GM19023 (cell line): ENCODE measurements around the gene CPA1.

Experiments
- ATAC-seq: cut with Tn5 transposase; IDR thresholded peaks from one replicate; pipeline ENCODE4 v1.9.1; 2021; ENCODE audit warnings: mild to moderate bottlenecking, moderate library complexity; ENCODE audit not compliant: unreplicated experiment

CPA1 gene

DNA sequence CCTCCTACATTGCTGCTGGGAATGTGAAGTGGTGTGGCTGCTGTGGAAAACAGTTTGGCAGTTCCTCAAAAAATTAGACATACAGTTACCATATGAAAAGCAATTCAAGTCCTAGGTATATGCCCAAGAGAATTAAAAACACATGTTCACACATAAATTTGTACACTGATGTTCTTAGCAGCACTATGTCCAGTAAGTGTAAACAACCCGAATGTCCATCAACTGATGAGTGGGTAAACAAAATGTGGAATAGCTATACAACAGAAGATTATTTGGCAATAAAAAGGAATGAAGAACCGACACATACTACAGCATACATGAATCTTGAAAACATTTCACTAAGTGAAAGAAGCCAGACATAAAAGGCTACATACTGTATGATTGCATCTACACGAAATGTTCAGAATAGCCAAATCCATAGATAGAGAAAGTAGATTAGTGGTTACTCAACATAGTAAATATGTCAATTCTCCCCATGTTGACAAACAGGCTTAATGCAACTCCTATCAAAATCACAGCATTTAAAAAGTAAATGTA is 43.3 kb downstream of the CPA1 start:
- ATAC-seq = no peak

- no peak for ATAC-seq
Measured at GRCh38 chr7:130425796-130426195, 45.5 kb downstream of the CPA1 start.

GRCh38 chr7:130426564-130426963 is 46.3 kb downstream of the CPA1 start:
- ATAC-seq = no peak

GRCh38 chr7:130429019-130429418 is 48.7 kb downstream of the CPA1 start:
- ATAC-seq = no peak

DNA sequence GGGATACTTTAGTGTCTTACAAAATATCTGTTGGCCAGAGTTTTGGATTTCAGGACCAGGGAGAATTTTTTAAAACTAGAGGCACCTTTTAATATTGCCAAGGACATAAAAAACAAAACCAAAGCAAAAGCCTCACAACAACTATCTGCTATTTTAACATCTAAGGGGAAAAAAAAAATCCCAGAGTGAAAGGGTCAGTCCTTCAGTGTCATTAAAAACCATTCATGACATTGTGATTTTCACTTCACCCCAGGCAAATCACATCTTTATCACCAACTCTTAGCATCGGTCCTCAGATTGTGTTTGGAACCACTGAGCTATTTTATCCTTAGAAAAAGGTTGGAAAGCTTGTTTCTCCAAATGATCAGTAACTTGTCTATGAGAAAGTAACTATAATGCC is 49.8 kb downstream of the CPA1 start:
- no peak for ATAC-seq

DNA sequence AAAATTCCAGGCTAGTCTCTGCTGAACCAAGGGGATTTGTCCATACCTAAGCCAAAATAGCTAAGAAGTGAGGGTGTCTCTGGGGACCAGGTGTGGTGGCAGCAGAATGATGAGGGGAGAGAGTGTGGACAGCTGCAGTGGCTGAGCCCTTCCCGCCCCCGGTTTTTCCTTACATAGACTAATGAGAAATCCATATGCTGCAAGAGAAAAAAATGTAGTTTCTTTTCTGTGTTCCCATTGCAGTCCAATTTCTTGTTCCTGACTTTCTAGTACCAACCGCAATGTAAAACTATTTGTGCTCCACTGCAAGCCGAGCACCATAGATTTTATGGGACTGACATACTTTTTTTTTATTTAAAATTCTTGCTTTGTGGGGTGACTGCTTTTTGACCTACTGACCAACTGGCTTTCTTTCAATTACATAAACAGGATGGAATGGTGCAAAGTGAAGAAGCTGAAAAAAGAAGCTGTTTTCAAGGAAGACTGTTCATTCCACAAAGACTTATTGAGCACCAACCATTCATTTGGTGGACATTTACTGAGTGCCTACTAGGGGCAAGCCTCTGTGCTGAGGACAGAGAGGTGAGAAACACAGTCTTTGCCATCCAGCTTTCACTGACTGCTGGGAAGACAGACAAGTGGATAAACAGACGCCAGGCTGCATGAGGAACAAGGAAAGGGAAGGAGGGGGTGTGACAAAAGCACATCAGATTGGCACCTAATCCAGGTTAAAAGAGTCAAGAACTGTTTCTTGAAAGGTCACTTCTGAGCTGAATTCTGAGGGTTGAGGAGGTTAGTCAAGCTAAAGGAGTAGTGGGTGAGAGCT is 50.8 kb downstream of the CPA1 start:
- no peak for ATAC-seq

DNA sequence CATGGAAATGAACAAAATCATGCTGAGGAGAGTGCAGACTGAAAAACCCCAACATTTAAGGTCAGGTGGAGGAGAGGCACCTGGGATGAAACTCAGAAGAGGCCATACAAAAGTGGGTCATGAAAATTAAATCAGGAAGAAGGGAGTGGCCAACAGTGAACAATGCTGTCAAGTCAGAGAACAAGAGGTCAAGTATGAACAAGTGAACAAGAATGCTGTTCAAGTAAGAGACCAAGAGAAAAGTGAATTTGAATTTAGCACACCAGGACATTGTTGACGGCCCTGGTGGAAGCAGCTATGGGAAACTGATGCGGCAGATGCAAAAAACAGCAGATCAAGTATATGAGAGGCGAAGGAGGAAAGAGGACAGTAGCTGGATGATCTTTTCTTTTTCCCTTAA is 52.6 kb downstream of the CPA1 start:
- ATAC-seq = no peak

DNA sequence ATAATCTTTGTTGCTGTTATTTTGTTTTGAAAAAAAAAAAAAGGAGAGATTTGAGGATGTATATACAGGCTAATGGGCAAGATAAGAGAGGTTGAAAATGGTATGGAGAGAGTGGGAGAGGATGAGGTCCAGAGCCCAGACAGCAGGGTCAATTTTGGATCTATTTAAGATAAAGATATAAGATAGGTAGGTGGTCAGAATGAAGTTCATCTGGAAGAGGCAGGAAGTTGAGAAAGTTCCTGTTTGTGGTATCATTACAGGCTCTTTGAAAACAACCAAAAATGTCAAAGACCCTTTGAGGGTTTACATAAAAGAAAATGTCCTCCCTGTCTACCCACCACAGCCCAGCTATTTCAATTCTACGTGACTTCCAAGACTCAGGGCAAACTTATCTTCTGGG is 53.0 kb downstream of the CPA1 start:
- ATAC-seq = no peak

GRCh38 chr7:130435311-130435854 is 55.1 kb downstream of the CPA1 start:
- no peak for ATAC-seq

DNA sequence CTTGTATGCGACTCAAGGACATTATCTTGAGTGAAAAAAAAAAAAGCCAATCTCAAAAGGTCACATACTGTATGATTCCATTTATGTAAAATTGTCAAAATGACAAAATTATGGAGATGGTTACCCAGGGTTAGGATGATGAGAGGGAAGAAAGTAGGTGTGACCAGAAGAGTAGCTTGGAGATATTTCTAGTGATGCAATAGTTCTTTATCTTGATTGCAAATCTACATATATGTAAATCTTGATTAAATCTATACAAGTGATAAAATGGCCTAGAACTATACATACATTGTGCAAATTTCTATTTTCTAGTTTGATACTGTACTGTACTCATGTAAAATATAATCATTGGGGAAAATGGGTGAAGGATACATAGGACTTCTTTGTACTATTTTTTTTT is 56.0 kb downstream of the CPA1 start:
- ATAC-seq = no peak
